ENCODE measurements around the gene AASDH.

GRCh38 chr4:56345458-56345857 lies 41.8 kb downstream of the AASDH start:
- TF ChIP-seq CTCF (IDR thresholded peaks at IDR 0.05), result no peak
- TF ChIP-seq POLR2A (IDR thresholded peaks at IDR 0.05), result no peak

All from body of pancreas (tissue), 4 donors.